Sigmoid colon (tissue), 7 donors: ENCODE results near the gene ARSI. TPM values are rescaled to one million over a fixed set of nuclear protein-coding genes. Genes with fewer than 3 reads are reported as not detected.

Experiments used
- DNase-seq: peaks from one replicate; pipeline ENCODE4 v3.0.0-alpha.2; 2019
- H3K27ac ChIP-seq, 4 donors: fragments of 200-600 bp; sonication (generic); one replicate each; pipeline ENCODE4 v1.5.1; 2016 to 2019; ENCODE audit warnings: mild to moderate bottlenecking in 1 of 4
- H3K27me3 ChIP-seq, 3 donors: fragments of 200-600 bp; sonication (generic); one replicate each; pipeline ENCODE4 v1.5.1; 2019; ENCODE audit warnings: mild to moderate bottlenecking in 1 of 3
- H3K36me3 ChIP-seq, 4 donors: fragments of 200-600 bp; sonication (generic); one replicate each; pipeline ENCODE4 v1.5.1; 2016 to 2019
- H3K4me1 ChIP-seq, 4 donors: fragments of 200-600 bp; sonication (generic); one replicate each; pipeline ENCODE4 v1.5.1; 2017 to 2019
- H3K4me3 ChIP-seq, 4 donors: fragments of 200-600 bp; sonication (generic); one replicate each; pipeline ENCODE4 v1.5.1; 2017 to 2019; ENCODE audit warnings: mild to moderate bottlenecking in 2 of 4, moderate library complexity in 1 of 4
- H3K9me3 ChIP-seq, 4 donors: fragments of 200-600 bp in 3 of 4; sonication (generic) in 3 of 4; one replicate each; pipeline versions ENCODE4 v1.5.1 to v1.6.1; 2013 to 2019
- EP300 ChIP-seq, 4 donors: sonication (generic); formaldehyde crosslinking; IDR thresholded peaks; one replicate each; pipeline ENCODE4 v1.6.1; 2017; ENCODE audit warnings: antibody characterized with exemption in 4 of 4
- POLR2A ChIP-seq, 2 donors: fragments of 450-650 bp; IDR thresholded peaks; one replicate each; pipeline ENCODE4 v1.6.1; 2016; ENCODE audit warnings: antibody characterized with exemption in 2 of 2, mild to moderate bottlenecking in 2 of 2, moderate library complexity in 2 of 2
- POLR2AphosphoS5 ChIP-seq, 4 donors: sonication (generic); formaldehyde crosslinking; IDR thresholded peaks; one replicate each; pipeline ENCODE4 v1.6.1; 2017; ENCODE audit warnings: antibody characterized with exemption in 4 of 4
- whole genome bisulfite sequencing, 2 donors: extraction: QIAGEN DNeasy Blood & Tissue Kit; methylation state at CpG; one replicate each; pipeline ENCODE4 v1.1.7; 2013; 5-methylcytosine and 5-hydroxymethylcytosine counted together
- intact Hi-C: fragments of 100-400 bp; cut with DNase I; formaldehyde crosslinking; loops from one replicate; pipeline ENCODE4 v1.15.1; 2023
- polyA plus RNA-seq, 3 donors: library from polyadenylated mRNA; stranded (reverse); fragments of 200-250 nt; gene quantifications; one replicate each; pipeline ENCODE4 v1.2.3, GENCODE V29; 2013
- total RNA-seq, 4 donors: library from RNA; depleted of rRNA; stranded (reverse); fragments of >200 nt; gene quantifications; one replicate each; pipeline ENCODE4 v1.1.0, GENCODE V29; 2016
- TF ChIP-seq, protein P1 (sequence below), 4 experiments: fragments of 450-650 bp in 3 of 4; fragments of 200-600 bp in 1 of 4; IDR thresholded peaks; one replicate each; pipeline ENCODE4 v1.5.1; 2016 to 2019; ENCODE audit warnings: antibody characterized with exemption in 4 of 4, mild to moderate bottlenecking in 3 of 4, moderate library complexity in 2 of 4
- donor health status: healthy with polysubstance abuse.
- donor health status: Bipolar disorder and iron deficiency.
- donor health status: healthy.

The ARSI gene
- total and polyA plus RNA-seq, 7 donors: 0.63 to 3.3 (median 1.5) TPM; not detected in 2

DNA sequence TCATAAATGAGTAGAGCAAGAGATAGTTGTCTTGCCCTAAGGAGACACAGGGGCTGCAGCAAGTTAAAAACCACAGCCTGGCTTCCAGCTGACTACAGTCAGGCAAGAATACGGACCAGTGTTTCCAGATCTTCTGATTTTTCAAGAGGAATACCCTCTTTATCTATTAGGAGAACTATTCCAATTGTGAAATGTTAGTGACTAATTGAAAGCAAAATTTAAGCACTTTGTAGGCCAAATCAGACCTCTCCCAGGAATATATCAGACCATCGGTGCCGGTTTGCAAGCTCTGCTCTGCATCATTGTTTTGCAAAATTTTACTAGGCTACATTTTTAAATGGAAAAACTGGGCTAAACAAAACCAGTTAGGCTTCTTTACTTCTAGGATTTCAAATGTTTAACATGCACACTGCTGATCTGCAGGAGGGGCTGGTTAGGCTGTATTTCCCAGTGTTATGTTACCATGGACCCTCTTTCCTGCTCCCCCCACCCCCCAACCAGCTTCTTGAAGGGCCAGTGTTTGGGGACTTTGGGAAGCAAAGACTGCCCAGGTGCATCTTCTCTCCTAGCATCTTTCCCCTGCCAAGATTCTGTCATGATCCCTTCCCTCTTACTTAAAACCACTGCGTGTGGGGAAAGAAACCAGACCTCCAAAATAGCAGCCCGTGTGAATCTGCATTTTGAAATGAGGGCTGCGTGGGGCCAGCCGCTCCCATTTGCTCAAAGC lies 1.1 kb upstream of the ARSI start:
- peaks cover 0 to 61% (median 44%) of the 10 kb centered on the region in 4 donors for H3K4me1 ChIP-seq
- peak overlapping the region; percentile 62 to 86 (median 76) for H3K27ac ChIP-seq
- H3K36me3 ChIP-seq: no peaks in the 10 kb centered on the region
- peak; percentile 63 for DNase-seq
- no peak for TF ChIP-seq EP300 (IDR thresholded peaks at IDR 0.05)
- peak in 2 of 4 donors; percentile 34 to 60 for TF ChIP-seq POLR2AphosphoS5 (IDR thresholded peaks at IDR 0.05)
- WGBS, 2 donors: 71 to 76% methylated on average over 7 of the region's 7 CpGs
- H3K27me3 ChIP-seq: peaks cover 0 to 11% (median 0%) of the 10 kb centered on the region in 3 donors
- H3K4me3 ChIP-seq: no peak overlapping the region
- intact Hi-C loops: no loop called here
- no peaks in the 10 kb centered on the region for H3K9me3 ChIP-seq

DNA sequence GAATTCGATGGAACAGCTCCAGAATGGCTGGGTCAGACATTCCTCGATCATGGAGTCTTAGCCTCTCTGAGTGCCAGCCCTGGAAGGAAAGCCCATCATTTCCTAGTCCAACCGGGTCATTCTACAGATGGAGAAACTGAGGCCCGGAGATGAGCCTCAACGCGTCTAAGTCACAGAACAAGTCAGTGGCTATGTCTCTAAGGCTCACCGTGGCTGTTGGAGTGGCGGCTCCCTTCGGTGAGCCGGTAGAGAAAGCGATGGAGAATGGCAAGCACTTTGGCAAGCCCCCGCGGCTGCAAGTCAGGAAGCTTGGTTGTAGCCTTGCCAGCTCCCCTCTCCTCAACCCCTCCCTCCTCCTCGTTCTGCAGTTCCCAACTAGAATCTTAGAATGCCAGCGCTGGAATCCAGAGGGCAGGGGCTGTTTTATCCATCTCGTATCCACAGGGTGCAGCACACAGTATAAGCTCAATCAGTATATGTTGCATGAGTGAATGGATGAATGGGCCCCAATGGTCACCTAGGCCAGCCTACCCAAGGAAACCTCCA lies 438 bp upstream of the ARSI start:
- no peak for DNase-seq
- intact Hi-C loops: no loop called here
- Histone ChIP-seq H3K27ac (peak overlapping the region; percentile 62 to 86 (median 76)), H3K9me3 (no peaks in the 10 kb centered on the region), H3K4me3 (peak overlapping the region in 3 of 4 donors; percentile 32 to 45 (median 43)), H3K4me1 (peaks cover 0 to 66% (median 49%) of the 10 kb centered on the region in 4 donors), H3K27me3 (peaks cover 0 to 11% (median 0%) of the 10 kb centered on the region in 3 donors), H3K36me3 (no peaks in the 10 kb centered on the region)
- TF ChIP-seq, protein P1, sequence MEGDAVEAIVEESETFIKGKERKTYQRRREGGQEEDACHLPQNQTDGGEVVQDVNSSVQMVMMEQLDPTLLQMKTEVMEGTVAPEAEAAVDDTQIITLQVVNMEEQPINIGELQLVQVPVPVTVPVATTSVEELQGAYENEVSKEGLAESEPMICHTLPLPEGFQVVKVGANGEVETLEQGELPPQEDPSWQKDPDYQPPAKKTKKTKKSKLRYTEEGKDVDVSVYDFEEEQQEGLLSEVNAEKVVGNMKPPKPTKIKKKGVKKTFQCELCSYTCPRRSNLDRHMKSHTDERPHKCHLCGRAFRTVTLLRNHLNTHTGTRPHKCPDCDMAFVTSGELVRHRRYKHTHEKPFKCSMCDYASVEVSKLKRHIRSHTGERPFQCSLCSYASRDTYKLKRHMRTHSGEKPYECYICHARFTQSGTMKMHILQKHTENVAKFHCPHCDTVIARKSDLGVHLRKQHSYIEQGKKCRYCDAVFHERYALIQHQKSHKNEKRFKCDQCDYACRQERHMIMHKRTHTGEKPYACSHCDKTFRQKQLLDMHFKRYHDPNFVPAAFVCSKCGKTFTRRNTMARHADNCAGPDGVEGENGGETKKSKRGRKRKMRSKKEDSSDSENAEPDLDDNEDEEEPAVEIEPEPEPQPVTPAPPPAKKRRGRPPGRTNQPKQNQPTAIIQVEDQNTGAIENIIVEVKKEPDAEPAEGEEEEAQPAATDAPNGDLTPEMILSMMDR (IDR thresholded peaks at IDR 0.05): no peak
- TF ChIP-seq POLR2A (IDR thresholded peaks at IDR 0.05) (no peak), POLR2AphosphoS5 (IDR thresholded peaks at IDR 0.05) (no peak), EP300 (IDR thresholded peaks at IDR 0.05) (no peak)
- 21 to 35% methylated on average over 16 of the region's 16 CpGs for WGBS, 2 donors

DNA sequence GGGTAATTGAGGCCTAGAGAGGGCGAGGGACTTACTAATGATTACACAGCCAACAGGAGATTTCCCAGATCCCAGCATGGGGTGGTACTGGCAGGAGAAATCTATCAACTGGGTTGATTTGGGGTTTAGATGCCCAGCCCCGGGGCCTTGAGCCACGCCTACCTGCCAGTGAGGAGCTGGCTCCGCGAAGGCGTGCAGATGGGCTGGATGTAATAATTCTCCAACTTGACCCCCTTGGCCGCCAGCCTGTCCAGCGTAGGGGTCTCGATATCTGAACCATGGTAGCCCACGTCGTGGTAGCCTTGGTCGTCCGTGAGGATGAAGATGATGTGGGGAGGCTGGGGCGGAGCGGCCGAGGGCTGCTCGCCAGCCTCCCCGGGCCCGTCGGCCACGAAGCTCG lies 804 bp downstream of the ARSI start:
- no peak for DNase-seq
- Histone ChIP-seq H3K27me3 (peaks cover 0 to 11% (median 0%) of the 10 kb centered on the region in 3 donors), H3K36me3 (no peaks in the 10 kb centered on the region), H3K4me3 (peak overlapping the region in 3 of 4 donors; percentile 32 to 45 (median 43)), H3K9me3 (no peaks in the 10 kb centered on the region), H3K4me1 (peaks cover 0 to 66% (median 49%) of the 10 kb centered on the region in 4 donors), H3K27ac (peak overlapping the region; percentile 62 to 86 (median 76))
- intact Hi-C loops: no loop called here
- TF ChIP-seq EP300 (IDR thresholded peaks at IDR 0.05) (no peak), POLR2A (IDR thresholded peaks at IDR 0.05) (no peak), POLR2AphosphoS5 (IDR thresholded peaks at IDR 0.05) (no peak)
- TF ChIP-seq, protein P1 (IDR thresholded peaks at IDR 0.05): no peak
- 24 to 29% methylated on average over 22 of the region's 22 CpGs for WGBS, 2 donors

DNA sequence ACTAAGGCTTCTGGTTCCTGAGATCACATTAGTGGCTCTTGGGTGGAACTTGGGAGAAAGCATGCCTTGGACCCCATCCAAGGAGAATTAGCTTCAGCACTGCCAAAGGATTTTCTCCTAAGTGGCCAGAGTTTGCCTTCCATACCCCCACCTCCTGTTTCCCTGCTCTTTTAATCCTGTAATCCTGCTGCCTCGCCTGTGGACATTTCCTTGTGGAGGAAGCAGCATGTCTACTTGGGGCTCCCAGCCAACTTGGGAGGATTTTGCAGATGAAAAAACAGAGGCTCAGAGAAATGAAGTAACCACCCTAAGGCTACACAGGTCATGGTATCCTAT lies 1.6 kb downstream of the ARSI start:
- Histone ChIP-seq H3K9me3 (no peaks in the 10 kb centered on the region), H3K27ac (peak overlapping the region in 3 of 4 donors; percentile 18 to 78 (median 74)), H3K27me3 (peaks cover 0 to 11% (median 0%) of the 10 kb centered on the region in 3 donors), H3K4me3 (no peak overlapping the region), H3K36me3 (no peaks in the 10 kb centered on the region), H3K4me1 (peaks cover 0 to 66% (median 49%) of the 10 kb centered on the region in 4 donors)
- TF ChIP-seq, protein P1 (IDR thresholded peaks at IDR 0.05): no peak
- TF ChIP-seq EP300 (IDR thresholded peaks at IDR 0.05) (no peak), POLR2A (IDR thresholded peaks at IDR 0.05) (no peak), POLR2AphosphoS5 (IDR thresholded peaks at IDR 0.05) (no peak)
- intact Hi-C loops: no loop called here
- no peak for DNase-seq
- 53 to 60% methylated on average over 1 of the region's 1 CpG for WGBS, 2 donors

DNA sequence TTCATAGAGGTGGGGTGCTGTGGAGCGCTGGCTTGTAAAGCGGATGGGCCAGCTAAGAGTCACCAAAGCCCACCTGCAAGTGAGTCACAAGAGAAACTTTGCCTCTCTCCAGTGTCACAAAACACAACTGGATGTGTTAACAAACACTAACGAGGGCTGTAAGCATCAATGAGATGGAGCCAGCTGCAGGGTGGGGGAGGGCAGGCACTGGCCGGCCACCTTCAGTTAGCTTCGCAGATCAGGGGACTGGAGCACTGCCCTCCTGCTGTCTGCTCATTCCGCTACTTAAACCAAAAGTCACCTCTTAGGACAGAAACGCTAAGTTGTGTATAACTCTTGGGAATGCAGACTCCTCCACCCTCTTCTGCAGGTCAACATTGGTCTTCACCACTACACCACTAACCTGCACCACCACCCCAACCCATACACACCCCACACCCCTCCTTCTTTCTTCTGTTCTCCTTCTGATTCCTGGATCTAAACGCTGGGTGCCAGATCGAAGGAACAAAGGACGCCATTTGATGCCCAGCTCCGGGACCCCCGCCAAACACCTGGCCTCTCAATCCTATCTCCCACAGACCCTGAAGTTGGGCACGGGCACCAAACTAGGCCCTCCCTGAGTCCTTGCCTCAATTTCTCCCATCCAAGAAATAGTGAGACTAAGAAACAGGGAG lies 2.1 kb downstream of the ARSI start:
- H3K27ac ChIP-seq: peak overlapping the region in 3 of 4 donors; percentile 59 to 78 (median 74)
- intact Hi-C loops: no loop called here
- H3K9me3 ChIP-seq: no peaks in the 10 kb centered on the region
- H3K4me1 ChIP-seq: peaks cover 0 to 66% (median 49%) of the 10 kb centered on the region in 4 donors
- H3K27me3 ChIP-seq: peaks cover 0 to 11% (median 0%) of the 10 kb centered on the region in 3 donors
- H3K4me3 ChIP-seq: no peak overlapping the region
- no peak for DNase-seq
- no peaks in the 10 kb centered on the region for H3K36me3 ChIP-seq
- WGBS, 2 donors: 81% methylated on average over 13 of the region's 13 CpGs
- TF ChIP-seq POLR2AphosphoS5 (IDR thresholded peaks at IDR 0.05) (no peak), POLR2A (IDR thresholded peaks at IDR 0.05) (no peak), EP300 (IDR thresholded peaks at IDR 0.05) (no peak)
- TF ChIP-seq, protein P1 (IDR thresholded peaks at IDR 0.05): no peak
